HUDEP-2 (cell line): Measurements from ENCODE around the gene ABCC1.
A peak's percentile ranks its signal among the peaks of the same experiment; 100 is the strongest.
"Not testable (repeated sequence)": the region's sequence is repeated elsewhere in the genome, so short reads cannot be mapped to it uniquely, and the experiment has no call there.

Source experiments
- DNase-seq, 76 experiments: peaks; one replicate each; lab custom pipeline; 2025; ENCODE audit not compliant: unreplicated experiment in 76 of 76; lab: John Stamatoyannopoulos, UW

The ABCC1 gene

GRCh38 chr16:15949210-15950160 is at the start of gene ABCC1:
ABCC1 (plus strand) TSS chr16:15949616; CDS start chr16:15949752, 136 bp downstream.
- DNase-seq, result peak in 15 of 76 experiments; percentile 3 to 37 (median 14)

GRCh38 chr16:15900357-15900756 is 49.1 kb upstream of the ABCC1 start:
- no peak for DNase-seq

GRCh38 chr16:15900901-15901500 is 48.4 kb upstream of the ABCC1 start:
- DNase-seq, result no peak

GRCh38 chr16:15903960-15904359 is 45.5 kb upstream of the ABCC1 start:
- DNase-seq, result no peak

GRCh38 chr16:15906439-15906838 is 43.0 kb upstream of the ABCC1 start:
- DNase-seq, result no peak

- peak in 28 of 76 experiments; percentile 1 to 45 (median 17) for DNase-seq
These were observed 41.4 kb upstream of the ABCC1 start for GRCh38 chr16:15907863-15908478.

GRCh38 chr16:15911198-15911597 is 38.2 kb upstream of the ABCC1 start:
- no peak for DNase-seq

GRCh38 chr16:15913046-15913698 is 36.2 kb upstream of the ABCC1 start:
- DNase-seq, result no peak

GRCh38 chr16:15915555-15916081 is 33.8 kb upstream of the ABCC1 start:
- no peak for DNase-seq

GRCh38 chr16:15916323-15916722 is 33.1 kb upstream of the ABCC1 start:
- DNase-seq, result no peak

- DNase-seq, result not testable (repeated sequence)
These were observed 31.1 kb upstream of the ABCC1 start for GRCh38 chr16:15918314-15918713.

- no peak for DNase-seq
These were observed 30.1 kb upstream of the ABCC1 start for GRCh38 chr16:15919331-15919730.

GRCh38 chr16:15924996-15925395 is 24.4 kb upstream of the ABCC1 start:
- DNase-seq, result no peak

GRCh38 chr16:15925631-15926030 is 23.8 kb upstream of the ABCC1 start:
- no peak for DNase-seq

GRCh38 chr16:15928261-15929104 is 20.9 kb upstream of the ABCC1 start:
- no peak for DNase-seq

- DNase-seq, result no peak
These were observed 16.5 kb upstream of the ABCC1 start for GRCh38 chr16:15932939-15933338.

- no peak for DNase-seq
These were observed 15.6 kb upstream of the ABCC1 start for GRCh38 chr16:15933781-15934180.

- no peak for DNase-seq
These were observed 14.4 kb upstream of the ABCC1 start for GRCh38 chr16:15934991-15935390.

- not testable (repeated sequence) for DNase-seq
These were observed 12.6 kb upstream of the ABCC1 start for GRCh38 chr16:15936809-15937208.
